ENCODE data around the gene PITPNC1. TPM values are rescaled to one million over a fixed set of nuclear protein-coding genes. Genes with fewer than 3 reads are reported as not detected.

The PITPNC1 gene
- polyA plus RNA-seq, 1 of the 3 experiments (the other 2 are of a cell fraction): 18.4 TPM

DNA sequence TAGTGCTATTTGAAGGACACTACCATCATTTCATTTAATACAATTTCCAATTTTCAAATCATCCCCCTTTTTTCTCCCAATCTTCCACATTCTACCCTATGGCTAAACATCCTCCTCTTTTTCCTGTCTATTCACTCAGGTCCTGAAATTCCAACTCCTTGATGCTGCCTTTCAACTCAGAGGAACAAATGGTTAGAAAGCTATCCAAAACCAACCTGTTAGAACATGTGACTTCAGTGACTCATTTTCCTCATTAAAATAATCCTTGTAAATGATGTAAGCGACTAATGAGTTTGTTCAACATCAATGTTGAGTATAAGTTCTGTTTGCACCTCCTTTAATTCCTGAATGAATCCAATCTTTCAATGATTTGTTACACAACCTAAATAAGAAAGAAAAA lies 16.2 kb upstream of the PITPNC1 start:
- Histone ChIP-seq H3K79me2 (ENCODE audit: insufficient read depth) (peaks cover 98% of the 10 kb centered on the region), H4K20me1 (ENCODE audit: insufficient read depth) (peaks cover 80% of the 10 kb centered on the region), H3K4me3 (ENCODE audit: low read depth in 2 of 2, low read length in 1 of 2) (no peak overlapping the region), H2AFZ (ENCODE audit: low read depth) (no peak overlapping the region), H3K9me3 (no peaks in the 10 kb centered on the region), H3K27ac (ENCODE audit: low read depth in 2 of 2, low read length in 1 of 2) (no peak overlapping the region), H3K9ac (no peak overlapping the region), H3F3A (replicated peaks; ENCODE audit: insufficient read depth) (peaks cover 16% of the 10 kb centered on the region), H3K27me3 (ENCODE audit: insufficient read depth) (no peaks in the 10 kb centered on the region), H3K36me3 (replicated peaks in 1 of 2; ENCODE audit: control insufficient read depth in 1 of 2, insufficient read depth in 2 of 2, low read length in 1 of 2) (peaks cover 34 to 41% of the 10 kb centered on the region in 2 experiments), H3K9me2 (no peaks in the 10 kb centered on the region), H3K4me1 (ENCODE audit: control insufficient read depth in 1 of 2, insufficient read depth in 2 of 2, low read depth in 1 of 2, low read length in 1 of 2) (peaks cover 14 to 36% of the 10 kb centered on the region in 2 experiments), H3K4me2 (no peak overlapping the region)
- 100% methylated on average over 1 of the region's 1 CpG for WGBS (ENCODE audit: low lambda C conversion rate)
- TF ChIP-seq ELF1 (IDR thresholded peaks at IDR 0.05) (no peak), CHD2 (IDR thresholded peaks at IDR 0.05; ENCODE audit: low read length, partially characterized antibody) (no peak), FOSL2 (IDR thresholded peaks at IDR 0.05; ENCODE audit: borderline replicate concordance, low read depth) (no peak), POLR2AphosphoS5 (IDR thresholded peaks at IDR 0.05; ENCODE audit: low read depth, low read length) (no peak), JUND (IDR thresholded peaks at IDR 0.05) (no peak), RXRA (IDR thresholded peaks at IDR 0.05; ENCODE audit: borderline replicate concordance, low read depth) (no peak), RAD21 (IDR thresholded peaks at IDR 0.05; ENCODE audit: low read length) (no peak), RCOR1 (IDR thresholded peaks at IDR 0.05; ENCODE audit: low read length) (no peak), SMC3 (IDR thresholded peaks at IDR 0.05; ENCODE audit: low read depth, low read length) (no peak), EZH2phosphoT487 (IDR thresholded peaks at IDR 0.05; ENCODE audit: borderline replicate concordance, low read depth) (no peak), GATA2 (CRISPR knock-in tag; IDR thresholded peaks at IDR 0.05) (no peak), EP300 (IDR thresholded peaks at IDR 0.05; ENCODE audit: borderline replicate concordance in 1 of 2, low read depth in 1 of 2, low read length in 1 of 2) (no peak), TCF12 (IDR thresholded peaks at IDR 0.05) (no peak), MXI1 (IDR thresholded peaks at IDR 0.05; ENCODE audit: low read depth, low read length) (no peak)
- ChIA-PET CTCF (interaction anchor here (0.5 to 15.0 kb wide), 5 partner anchors 14 to 141 kb away, joined by 3 to 134 read pairs (median 5); partner anchors contain the start of gene PITPNC1), POLR2A (no interaction called here)
- no peak for DNase-seq

DNA sequence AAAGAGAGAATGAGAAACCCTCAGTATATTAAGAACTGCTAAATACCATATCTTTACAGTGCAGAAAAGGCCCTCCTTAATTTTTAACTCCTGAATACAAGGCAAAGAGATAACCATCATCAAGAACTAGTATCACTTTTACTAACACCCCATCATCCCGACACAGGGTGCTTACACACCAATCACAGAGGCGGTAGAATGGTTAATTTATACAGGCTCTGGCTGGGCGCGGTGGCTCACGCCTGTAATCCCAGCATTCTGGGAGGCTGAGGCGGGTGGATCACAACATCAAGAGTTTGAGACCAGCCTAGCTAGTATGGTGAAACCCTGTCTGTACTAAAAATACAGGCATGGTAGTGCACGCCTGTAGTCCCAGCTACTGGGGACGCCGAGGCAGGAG lies 14.9 kb upstream of the PITPNC1 start:
- Histone ChIP-seq H3K27me3 (ENCODE audit: insufficient read depth) (no peaks in the 10 kb centered on the region), H3K4me2 (no peak overlapping the region), H2AFZ (ENCODE audit: low read depth) (no peak overlapping the region), H3K79me2 (ENCODE audit: insufficient read depth) (peaks cover 93% of the 10 kb centered on the region), H4K20me1 (ENCODE audit: insufficient read depth) (peaks cover 80% of the 10 kb centered on the region), H3K36me3 (replicated peaks in 1 of 2; ENCODE audit: control insufficient read depth in 1 of 2, insufficient read depth in 2 of 2, low read length in 1 of 2) (peaks cover 25 to 33% of the 10 kb centered on the region in 2 experiments), H3K9me2 (no peaks in the 10 kb centered on the region), H3K4me1 (ENCODE audit: control insufficient read depth in 1 of 2, insufficient read depth in 2 of 2, low read depth in 1 of 2, low read length in 1 of 2) (peaks cover 14 to 36% of the 10 kb centered on the region in 2 experiments), H3K27ac (ENCODE audit: low read depth in 2 of 2, low read length in 1 of 2) (no peak overlapping the region), H3K9ac (no peak overlapping the region), H3F3A (replicated peaks; ENCODE audit: insufficient read depth) (peaks cover 19% of the 10 kb centered on the region), H3K4me3 (ENCODE audit: low read depth in 2 of 2, low read length in 1 of 2) (no peak overlapping the region), H3K9me3 (no peaks in the 10 kb centered on the region)
- DNase-seq: no peak
- no peak for TF ChIP-seq YY1 (IDR thresholded peaks at IDR 0.05; ENCODE audit: low read depth)
- no peak for TF ChIP-seq RCOR1 (IDR thresholded peaks at IDR 0.05; ENCODE audit: low read length)
- TF ChIP-seq RFX5 (IDR thresholded peaks at IDR 0.05; ENCODE audit: low read length): no peak
- 97% methylated on average over 9 of the region's 9 CpGs for WGBS (ENCODE audit: low lambda C conversion rate)
- ChIA-PET POLR2A (no interaction called here), CTCF (interaction anchor here (15.0 kb wide), 1 partner anchor 14 kb away, joined by 134 read pairs; the partner anchor contains the start of gene PITPNC1)
